MCF 10A (cell line): ENCODE data around the gene PSTPIP2. TPM values are rescaled to one million over a fixed set of nuclear protein-coding genes. Genes with fewer than 3 reads are reported as not detected.

Source experiments
- BruUV-seq: library from RNA; stranded (reverse); fragments of 400-500 nt; replicated peaks from 2 replicates; lab custom pipeline; 2021; lab: Mats Ljungman, UMichigan
- CTCF ChIA-PET: fragments of 300-600 bp; sonication (Branson Sonifier 250); formaldehyde crosslinking; extraction: SDS; loops from one replicate; lab custom pipeline; 2021; ENCODE audit warnings: antibody characterized with exemption, inconsistent platforms; lab: Yijun Ruan, JAX
- POLR2A ChIA-PET: fragments of 300-600, 350-650 bp; sonication (Branson Sonifier 250); formaldehyde crosslinking; extraction: SDS; loops from one replicate; lab custom pipeline; 2020; ENCODE audit warnings: antibody characterized with exemption, inconsistent platforms; lab: Yijun Ruan, JAX
- DNase-seq: peaks from one replicate; pipeline ENCODE4 v3.0.0-alpha.2; 2018; ENCODE audit not compliant: unreplicated experiment
- H3K27ac Mint-ChIP-seq: one replicate; pipeline ENCODE4 v1.8.0; 2022; ENCODE audit warnings: mild to moderate bottlenecking, low read depth, mixed read lengths; ENCODE audit not compliant: unreplicated experiment
- H3K27me3 Mint-ChIP-seq: one replicate; pipeline ENCODE4 v1.8.0; 2022; ENCODE audit warnings: mixed read lengths; ENCODE audit not compliant: insufficient read depth, unreplicated experiment
- H3K36me3 Mint-ChIP-seq: one replicate; pipeline ENCODE4 v1.8.0; 2022; ENCODE audit warnings: mild to moderate bottlenecking, moderate library complexity, mixed read lengths; ENCODE audit not compliant: insufficient read depth, unreplicated experiment
- H3K4me1 Mint-ChIP-seq: one replicate; pipeline ENCODE4 v1.8.0; 2022; ENCODE audit warnings: mixed read lengths; ENCODE audit not compliant: insufficient read depth, unreplicated experiment
- H3K4me3 Mint-ChIP-seq: one replicate; pipeline ENCODE4 v1.8.0; 2022; ENCODE audit warnings: mild to moderate bottlenecking, moderate library complexity, mixed read lengths; ENCODE audit not compliant: unreplicated experiment
- H3K9me3 Mint-ChIP-seq: one replicate; pipeline ENCODE4 v1.8.0; 2022; ENCODE audit warnings: mixed read lengths; ENCODE audit not compliant: unreplicated experiment
- CTCF ChIP-seq: fragments of 200-600 bp; IDR thresholded peaks from one replicate; pipeline ENCODE4 v1.8.0; 2022; ENCODE audit warnings: antibody characterized with exemption, mild to moderate bottlenecking; ENCODE audit not compliant: unreplicated experiment
- intact Hi-C: fragments of 100-400 bp; cut with micrococcal nuclease; formaldehyde crosslinking; loops from 2 replicates; pipeline ENCODE4 v1.14.1; 2022
- total RNA-seq: library from RNA; stranded (reverse); gene quantifications from 2 replicates; pipeline ENCODE4 v1.2.3, GENCODE V29; 2022

The PSTPIP2 gene
- total RNA-seq, 1 experiment from 2014 or later, result 27.9 TPM

- Mint-ChIP-seq H3K9me3 (no peaks in the 10 kb centered on the region), H3K27ac (no peak overlapping the region), H3K4me1 (no peaks in the 10 kb centered on the region), H3K4me3 (no peak overlapping the region), H3K36me3 (peaks cover 44% of the 10 kb centered on the region), H3K27me3 (no peaks in the 10 kb centered on the region)
- BruUV-seq, result no TSS peak
- intact Hi-C loops, result no loop called here
- TF ChIP-seq CTCF, result no peak
- no peak for DNase-seq
- ChIA-PET CTCF (interaction anchor here (0.6 to 1.2 kb wide), 2 partner anchors 59 to 66 kb away, joined by 4 read pairs; no protein-coding TSS in a partner anchor), POLR2A (interaction anchor here (1.2 kb wide), 1 partner anchor 60 kb away, joined by 5 read pairs; no protein-coding TSS in a partner anchor)
Measured at GRCh38 chr18:46013484-46014189, 58.4 kb downstream of the PSTPIP2 start.

- ChIA-PET CTCF (interaction anchor here (1.1 to 4.0 kb wide), 2 partner anchors 63 to 130 kb away, joined by 3 to 14 read pairs; no protein-coding TSS in a partner anchor), POLR2A (no interaction called here)
- intact Hi-C loops, result no loop called here
- Mint-ChIP-seq H3K27ac (no peak overlapping the region), H3K4me1 (no peaks in the 10 kb centered on the region), H3K9me3 (no peaks in the 10 kb centered on the region), H3K36me3 (peaks cover 45% of the 10 kb centered on the region), H3K27me3 (no peaks in the 10 kb centered on the region), H3K4me3 (no peak overlapping the region)
- DNase-seq, result no peak
- BruUV-seq, result no TSS peak
- no peak for TF ChIP-seq CTCF
Measured at GRCh38 chr18:46010676-46011075, 61.4 kb downstream of the PSTPIP2 start.

DNA sequence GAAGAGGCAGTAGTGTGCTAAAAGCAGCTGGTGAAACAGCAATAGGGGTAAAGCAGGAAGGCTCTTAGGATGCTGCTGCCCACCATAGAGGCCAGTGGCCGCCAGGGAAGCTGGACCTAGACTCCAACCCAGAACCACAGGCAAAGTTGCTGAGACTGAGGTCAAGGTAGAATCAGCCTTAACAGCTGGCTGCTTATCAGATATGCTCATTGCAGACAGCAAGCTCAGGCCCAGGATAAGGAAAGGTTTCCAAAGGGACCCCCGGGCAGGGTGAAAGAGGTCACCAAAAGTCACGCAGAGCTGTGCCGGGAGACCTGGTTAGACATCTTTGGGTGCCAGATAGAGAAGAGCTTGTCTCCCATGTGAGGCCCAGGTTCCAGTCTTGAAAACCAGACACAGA lies 62.0 kb downstream of the PSTPIP2 start:
- CTCF ChIA-PET, result interaction anchor here (1.1 to 4.0 kb wide), 3 partner anchors 12 to 129 kb away, joined by 3 to 14 read pairs (median 3); no protein-coding TSS in a partner anchor

More for the DNA sequence above, 62.0 kb downstream of the PSTPIP2 start:
- no peak for TF ChIP-seq CTCF
- no peak for DNase-seq
- Mint-ChIP-seq H3K27ac (no peak overlapping the region), H3K36me3 (peaks cover 45% of the 10 kb centered on the region), H3K4me1 (no peaks in the 10 kb centered on the region), H3K9me3 (no peaks in the 10 kb centered on the region), H3K27me3 (no peaks in the 10 kb centered on the region), H3K4me3 (no peak overlapping the region)
- POLR2A ChIA-PET, result no interaction called here
- no TSS peak for BruUV-seq
- intact Hi-C loops, result no loop called here
